ENCODE data around the gene SLC16A4. TPM values are rescaled to one million over a fixed set of nuclear protein-coding genes. Genes with fewer than 3 reads are reported as not detected.

SLC16A4 gene
- total and polyA plus RNA-seq, 10 of the 15 experiments (the other 5 are each of a cell fraction or from before 2014, with no cell fraction given): 0.13 to 2.2 (median 0.26) TPM; not detected in 1

DNA sequence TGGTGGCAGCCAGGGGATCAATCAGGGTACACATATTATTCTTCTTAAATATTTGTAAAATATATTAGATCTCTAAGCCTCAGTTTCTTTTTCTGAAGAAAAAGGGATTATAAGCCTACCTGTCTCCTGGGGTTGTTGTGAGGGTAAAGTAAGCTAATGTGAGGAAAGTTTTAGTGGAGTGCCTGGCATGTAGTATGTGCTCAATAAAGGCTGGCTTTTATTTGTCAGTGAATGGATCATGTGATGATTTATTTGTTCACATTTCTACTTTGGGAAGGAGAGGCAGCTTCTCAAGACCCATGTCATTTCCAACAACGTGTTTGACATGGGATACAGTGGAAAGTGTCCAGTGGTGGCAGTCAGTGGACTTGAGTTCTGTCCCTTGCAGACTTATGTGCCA is 64.0 kb downstream of the SLC16A4 start (continued):
- TF ChIP-seq ZNF687 (IDR thresholded peaks at IDR 0.05) (no peak), ATF7 (IDR thresholded peaks at IDR 0.05; ENCODE audit: low read depth) (no peak)
- TF ChIP-seq, protein P1, sequence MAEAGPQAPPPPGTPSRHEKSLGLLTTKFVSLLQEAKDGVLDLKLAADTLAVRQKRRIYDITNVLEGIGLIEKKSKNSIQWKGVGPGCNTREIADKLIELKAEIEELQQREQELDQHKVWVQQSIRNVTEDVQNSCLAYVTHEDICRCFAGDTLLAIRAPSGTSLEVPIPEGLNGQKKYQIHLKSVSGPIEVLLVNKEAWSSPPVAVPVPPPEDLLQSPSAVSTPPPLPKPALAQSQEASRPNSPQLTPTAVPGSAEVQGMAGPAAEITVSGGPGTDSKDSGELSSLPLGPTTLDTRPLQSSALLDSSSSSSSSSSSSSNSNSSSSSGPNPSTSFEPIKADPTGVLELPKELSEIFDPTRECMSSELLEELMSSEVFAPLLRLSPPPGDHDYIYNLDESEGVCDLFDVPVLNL (IDR thresholded peaks at IDR 0.05; ENCODE audit: low read depth, low read length): no peak

- Histone ChIP-seq H3K27ac (ENCODE audit: control insufficient read depth, insufficient read depth) (no peak overlapping the region), H3K36me3 (ENCODE audit: control insufficient read depth in 2 of 2, insufficient read depth in 2 of 2, low read length in 1 of 2) (no peaks in the 10 kb centered on the region), H3K27me3 (replicated peaks in 1 of 2; ENCODE audit: control insufficient read depth in 2 of 2, insufficient read depth in 2 of 2, low read length in 1 of 2) (no peaks in the 10 kb centered on the region), H3K4me1 (ENCODE audit: control insufficient read depth, insufficient read depth, low read length) (no peaks in the 10 kb centered on the region), H3K4me3 (no peak overlapping the region), H3K4me2 (ENCODE audit: control insufficient read depth, insufficient read depth) (no peak overlapping the region), H2AFZ (ENCODE audit: control insufficient read depth, low read depth, low read length) (no peak overlapping the region), H3K9me3 (replicated peaks; ENCODE audit: control insufficient read depth, insufficient read depth, low read length) (no peaks in the 10 kb centered on the region), H3K79me2 (ENCODE audit: control insufficient read depth, insufficient read depth, low read length) (no peaks in the 10 kb centered on the region), H4K20me1 (ENCODE audit: control insufficient read depth, insufficient read depth) (no peaks in the 10 kb centered on the region), H3K9ac (ENCODE audit: control insufficient read depth, insufficient read depth, low read length) (no peak overlapping the region)
- BruUV-seq (replicated peaks): no TSS peak
- SMC1A ChIA-PET (ENCODE audit: uncharacterized antibody, unreplicated experiment): interaction anchor here (22.8 kb wide), 1 partner anchor 116 kb away, joined by 524 read pairs; the partner anchor contains the start of gene KCNC4
- WGBS (ENCODE audit: insufficient coverage, insufficient replicate concordance, low lambda C conversion rate, missing lambda C conversion rate): 36% methylated on average over 1 of the region's 1 CpG
- POLR2A ChIA-PET: no interaction called here
- RAD21 ChIA-PET (ENCODE audit: unreplicated experiment): no interaction called here
- ATAC-seq (no peak), DNase-seq (ENCODE audit: low read depth, low spot score) (no peak), FAIRE-seq (no peak)
- intact Hi-C loops (cut with micrococcal nuclease; ENCODE audit: unreplicated experiment): no loop called here
- in situ Hi-C loops (cut with MboI): no loop called here
- TF ChIP-seq TCF12 (IDR thresholded peaks at IDR 0.05; ENCODE audit: low read depth, low read length): no peak
- TF ChIP-seq NBN (IDR thresholded peaks at IDR 0.05): no peak
- no peak for TF ChIP-seq DPF2 (IDR thresholded peaks at IDR 0.05)
- TF ChIP-seq CBFB (IDR thresholded peaks at IDR 0.05; ENCODE audit: low read depth): no peak
- no peak for TF ChIP-seq TBL1XR1 (IDR thresholded peaks at IDR 0.05; ENCODE audit: low read depth, low read length)
- CTCF ChIA-PET: interaction anchor here (1.1 kb wide), 1 partner anchor 135 kb away, joined by 3 read pairs; no protein-coding TSS in a partner anchor
Observed at GRCh38 chr1:110324667-110325066, 66.2 kb downstream of the SLC16A4 start.
